Pancreas (tissue), 10 donors: ENCODE results near the gene LHFPL2. TPM values are rescaled to one million over a fixed set of nuclear protein-coding genes. Genes with fewer than 3 reads are reported as not detected.

ENCODE experiments used
- ATAC-seq, 4 donors: fragments of 200-7000 bp; cut with Tn5 transposase; one replicate each; pipeline versions ENCODE4 v1.8.0 to v1.9.1; 2020; ENCODE audit warnings: mild to moderate bottlenecking in 4 of 4, moderate library complexity in 4 of 4
- DNase-seq, 6 donors: peaks; one replicate each; pipeline ENCODE4 v3.0.0-alpha.2; 2020
- FAIRE-seq: peaks from 2 replicates; lab custom pipeline; 2012; peaks lifted over from hg19 to GRCh38; lab: Jason Lieb, UNC
- H3K27ac ChIP-seq, 4 donors: fragments of 200-600 bp; sonication (generic); 1 replicate in 3 of 4; 2 replicates in 1 of 4; pipeline versions ENCODE4 v1.5.0 to v1.8.0; 2020
- H3K27me3 ChIP-seq, 4 donors: fragments of 200-600 bp; one replicate each; pipeline ENCODE4 v1.8.0; 2021
- H3K36me3 ChIP-seq, 3 donors: fragments of 200-600 bp; sonication (generic) in 1 of 3; one replicate each; pipeline versions ENCODE4 v1.5.0 to v1.8.0; 2020 to 2021
- H3K4me1 ChIP-seq, 3 donors: fragments of 200-600 bp; one replicate each; pipeline ENCODE4 v1.8.0; 2021
- H3K4me3 ChIP-seq, 4 donors: fragments of 200-600 bp; sonication (generic) in 2 of 4; one replicate each; pipeline versions ENCODE4 v1.5.0 to v1.8.0; 2020 to 2021
- H3K9me3 ChIP-seq, 4 donors: fragments of 200-600 bp; one replicate each; pipeline ENCODE4 v1.8.0; 2021
- CTCF ChIP-seq, 4 donors: fragments of 200-600 bp; sonication (generic) in 3 of 4; IDR thresholded peaks; one replicate each; pipeline versions ENCODE4 v1.5.0 to v1.8.0; 2021; ENCODE audit warnings: antibody characterized with exemption in 4 of 4
- WGBS, 2 donors: extraction: QIAGEN DNeasy Blood & Tissue Kit; methylation state at CpG; one replicate each; pipeline ENCODE4 v1.1.7; 2013; 5-methylcytosine and 5-hydroxymethylcytosine counted together
- intact Hi-C, 3 donors: fragments of 100-400 bp; cut with DNase I; formaldehyde crosslinking; loops; one replicate each; pipeline versions ENCODE4 v1.11.1 to v1.14.2; 2022
- polyA plus RNA-seq, 2 donors: library from polyadenylated mRNA; stranded (reverse); fragments of 200-250 nt; gene quantifications; one replicate each; pipeline ENCODE4 v1.2.3, GENCODE V29; 2013
- total RNA-seq, 6 donors: library from RNA; stranded (reverse); fragmentation: NEBNext Ultra II Directional in 4 of 6; extraction: Animal tissue kit (Norgen Biotek cat#: 25700) in 4 of 6; gene quantifications; one replicate each; pipeline versions ENCODE4 v1.2.1 to v1.2.4, GENCODE V29; 2021 to 2023
- donor health status: healthy with polysubstance abuse.
- donor health status: DM: no; HTN: no; CAD: no; lungs with moderate emphysema.
- donor health status: DM: no; HTN: no; CAD: no.
- donor health status: control.
- donor health status: control.
- donor health status: Bipolar disorder and iron deficiency.
- donor health status: DM: yes; HTN: yes; CAD: no.
- donor health status: DM: no; HTN: no; CAD: no.
- donor health status: DM: no; HTN: no; CAD: no.
- donor health status: DM: yes; HTN: yes; CAD: no.

The LHFPL2 gene
- total and polyA plus RNA-seq, 8 donors = 4.0 to 28.4 (median 13.0) TPM

DNA sequence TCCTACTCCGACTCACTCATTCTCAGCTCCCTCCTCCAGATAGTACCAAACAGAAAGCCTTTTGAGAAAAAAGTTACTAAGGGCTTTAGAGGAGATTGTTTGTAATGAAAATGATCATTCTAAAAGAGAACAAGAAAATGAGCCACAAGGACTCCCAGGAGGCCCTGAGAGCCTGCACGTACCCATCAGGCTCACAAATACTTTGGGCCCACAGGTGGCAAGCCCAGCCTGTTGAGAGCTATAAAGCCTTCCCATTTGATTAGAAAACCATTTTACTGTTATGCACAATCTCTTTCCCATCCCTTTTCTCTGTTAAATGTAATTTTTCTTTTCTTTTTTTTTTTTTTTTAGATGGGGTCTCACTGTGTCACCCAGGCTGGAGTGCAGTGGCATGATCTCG is 136.1 kb downstream of the LHFPL2 start:
- no peak for FAIRE-seq
- ATAC-seq = no peak
- Histone ChIP-seq H3K27me3 (no peaks in the 10 kb centered on the region), H3K4me1 (peaks cover 0 to 15% (median 3%) of the 10 kb centered on the region in 3 donors), H3K4me3 (no peak overlapping the region), H3K27ac (no peak overlapping the region), H3K9me3 (no peaks in the 10 kb centered on the region), H3K36me3 (no peaks in the 10 kb centered on the region)
- TF ChIP-seq CTCF (IDR thresholded peaks at IDR 0.05) = no peak
- WGBS, 2 donors = 96 to 98% methylated on average over 3 of the region's 3 CpGs
- intact Hi-C loops = no loop called here
- no peak for DNase-seq

DNA sequence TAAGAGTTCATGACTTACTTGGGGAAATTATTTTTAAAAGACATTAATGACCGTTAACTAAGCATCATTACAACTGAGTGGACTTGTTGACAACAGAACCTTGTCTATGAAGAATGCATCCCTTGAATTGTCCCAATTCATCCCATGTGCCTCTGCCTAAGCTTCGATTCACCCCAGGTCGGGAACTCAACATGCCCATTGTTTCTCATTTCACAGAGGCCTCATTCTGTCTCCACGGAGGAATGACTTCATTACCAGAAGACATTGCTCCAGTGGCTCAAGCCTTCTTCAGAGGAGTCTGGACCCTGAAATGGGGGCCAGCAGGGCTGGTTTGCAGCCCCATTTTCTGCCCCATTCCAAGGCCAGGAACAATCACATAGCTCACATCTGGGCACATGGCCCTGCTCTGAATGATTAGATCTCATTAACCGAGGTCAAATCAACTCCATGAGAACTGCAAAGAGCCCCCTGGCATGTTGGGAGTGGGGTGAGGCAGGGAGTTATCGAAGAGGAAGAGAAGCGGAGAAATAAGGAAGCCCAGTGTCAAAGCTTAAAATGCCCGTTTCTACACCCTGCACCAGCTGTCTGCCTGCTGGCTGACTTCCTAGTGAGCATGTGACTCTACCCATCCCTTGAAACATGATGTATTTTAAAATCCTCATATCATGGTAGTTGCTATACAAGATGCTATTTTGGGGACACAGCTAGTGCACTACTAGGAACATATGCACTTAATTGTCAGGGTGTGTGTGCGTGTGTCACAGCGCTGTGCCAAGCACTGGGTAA is 137.3 kb downstream of the LHFPL2 start:
- H3K27me3 ChIP-seq = no peaks in the 10 kb centered on the region
- intact Hi-C loops = no loop called here
- no peaks in the 10 kb centered on the region for H3K9me3 ChIP-seq
- peak overlapping the region in 1 of 4 donors; percentile 33 for H3K27ac ChIP-seq
- no peak overlapping the region for H3K4me3 ChIP-seq
- H3K4me1 ChIP-seq = peaks cover 0 to 15% (median 3%) of the 10 kb centered on the region in 3 donors
- 86 to 87% methylated on average over 10 of the region's 10 CpGs for WGBS, 2 donors
- H3K36me3 ChIP-seq = no peaks in the 10 kb centered on the region
- no peak for TF ChIP-seq CTCF (IDR thresholded peaks at IDR 0.05)
- peak in 1 of 6 donors; percentile 40 for DNase-seq
- ATAC-seq = peak in 2 of 4 donors; percentile 15 to 43
- no peak for FAIRE-seq

DNA sequence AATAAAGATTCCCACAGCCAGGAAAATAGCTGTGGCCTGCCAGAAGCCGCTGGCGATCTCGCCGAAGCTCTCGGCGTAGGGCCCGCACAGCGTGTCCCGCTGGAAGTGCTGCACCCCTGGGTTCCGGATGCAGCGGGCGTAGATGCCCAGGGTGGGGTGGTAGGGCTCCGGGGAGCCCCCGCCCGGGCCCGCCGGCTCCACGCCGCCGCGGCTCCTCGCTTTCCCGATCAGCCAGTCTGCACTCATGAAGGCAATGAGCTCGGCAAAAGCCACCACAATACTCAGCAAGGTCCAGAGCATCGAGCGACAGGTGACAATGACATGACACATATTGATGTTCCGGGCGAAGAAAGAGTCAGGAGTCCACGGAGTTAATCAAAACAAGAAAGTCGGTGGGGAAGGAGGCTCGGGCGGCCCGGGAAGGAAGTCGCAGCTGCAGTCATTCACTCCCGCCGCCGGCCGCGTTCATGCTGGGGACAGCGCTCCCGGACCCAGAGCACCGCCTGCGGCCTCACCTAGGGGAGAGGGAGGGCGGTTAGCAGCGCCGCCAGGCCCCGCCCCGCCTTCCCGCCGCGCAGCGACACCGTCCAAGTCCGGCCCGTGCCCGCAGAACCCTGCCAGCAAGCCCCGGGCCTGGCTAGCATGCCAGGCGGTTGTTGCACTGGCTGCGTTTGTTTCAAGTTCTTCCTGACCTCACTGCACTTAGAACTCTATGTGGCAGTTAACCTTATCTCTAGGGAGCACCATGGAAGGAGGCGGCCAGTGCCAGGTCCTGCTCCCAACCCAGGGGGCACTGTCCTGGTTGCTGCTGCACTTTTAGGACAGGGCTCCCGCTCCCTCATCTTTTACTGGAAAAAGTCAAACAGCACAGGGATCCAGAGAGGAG is 138.4 kb downstream of the LHFPL2 start:
- Histone ChIP-seq H3K27me3 (no peaks in the 10 kb centered on the region), H3K9me3 (no peaks in the 10 kb centered on the region), H3K4me3 (peak overlapping the region; percentile 2 to 46 (median 14)), H3K36me3 (no peaks in the 10 kb centered on the region), H3K4me1 (peaks cover 8 to 26% (median 8%) of the 10 kb centered on the region in 3 donors), H3K27ac (peak overlapping the region in 3 of 4 donors; percentile 9 to 66 (median 51))
- WGBS, 2 donors = 30 to 31% methylated on average over 60 to 61 of the region's 61 CpGs
- ATAC-seq (peak; percentile 90 to 96 (median 92)), FAIRE-seq (no peak), DNase-seq (peak; percentile 75 to 91 (median 84))
- peak in 1 of 4 donors; percentile 10 for TF ChIP-seq CTCF (IDR thresholded peaks at IDR 0.05)
- intact Hi-C loops = no loop called here

- DNase-seq (no peak), ATAC-seq (no peak), FAIRE-seq (no peak)
- WGBS, 2 donors = 91% methylated on average over 18 of the region's 18 CpGs
- no peaks in the 10 kb centered on the region for H3K36me3 ChIP-seq
- no peaks in the 10 kb centered on the region for H3K27me3 ChIP-seq
- intact Hi-C loops = no loop called here
- no peaks in the 10 kb centered on the region for H3K9me3 ChIP-seq
- TF ChIP-seq CTCF (IDR thresholded peaks at IDR 0.05) = no peak
- peak overlapping the region in 3 of 4 donors; percentile 2 to 46 (median 21) for H3K4me3 ChIP-seq
- peak overlapping the region in 1 of 4 donors; percentile 66 for H3K27ac ChIP-seq
- H3K4me1 ChIP-seq = peaks cover 15 to 32% (median 16%) of the 10 kb centered on the region in 3 donors
These were observed 139.3 kb downstream of the LHFPL2 start for GRCh38 chr5:78509145-78509865.
